ENCODE results near the gene NEK8.
"Not testable (repeated sequence)": the region's sequence is repeated elsewhere in the genome, so short reads cannot be mapped to it uniquely, and the experiment has no call there.

NEK8 gene

GRCh38 chr17:28710861-28711722 lies 17.5 kb upstream of the NEK8 start:
- peak; percentile 85 for DNase-seq

DNA sequence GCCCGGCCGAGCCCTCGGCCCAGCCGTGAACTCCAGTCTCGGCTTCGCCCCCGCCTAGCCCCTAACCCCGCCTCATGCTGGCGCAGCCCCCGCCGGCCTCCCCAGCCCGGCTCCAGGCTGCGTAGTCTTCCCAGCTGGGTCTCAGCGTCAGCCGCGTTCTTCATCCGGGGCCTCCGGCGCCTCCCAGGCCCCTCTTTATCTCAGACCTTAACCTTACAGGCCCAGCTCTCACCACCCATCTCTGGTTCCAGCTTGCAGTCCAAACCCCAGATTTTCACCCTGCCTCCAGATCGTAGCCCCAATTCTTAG lies 16.9 kb upstream of the NEK8 start, which contains the start of gene PROCA1:
Gene PROCA1, minus strand, starts transcription at position 166 of the 309 bp plus-strand sequence. CDS start 228 bp downstream, outside the sequence.
- no peak for DNase-seq

DNA sequence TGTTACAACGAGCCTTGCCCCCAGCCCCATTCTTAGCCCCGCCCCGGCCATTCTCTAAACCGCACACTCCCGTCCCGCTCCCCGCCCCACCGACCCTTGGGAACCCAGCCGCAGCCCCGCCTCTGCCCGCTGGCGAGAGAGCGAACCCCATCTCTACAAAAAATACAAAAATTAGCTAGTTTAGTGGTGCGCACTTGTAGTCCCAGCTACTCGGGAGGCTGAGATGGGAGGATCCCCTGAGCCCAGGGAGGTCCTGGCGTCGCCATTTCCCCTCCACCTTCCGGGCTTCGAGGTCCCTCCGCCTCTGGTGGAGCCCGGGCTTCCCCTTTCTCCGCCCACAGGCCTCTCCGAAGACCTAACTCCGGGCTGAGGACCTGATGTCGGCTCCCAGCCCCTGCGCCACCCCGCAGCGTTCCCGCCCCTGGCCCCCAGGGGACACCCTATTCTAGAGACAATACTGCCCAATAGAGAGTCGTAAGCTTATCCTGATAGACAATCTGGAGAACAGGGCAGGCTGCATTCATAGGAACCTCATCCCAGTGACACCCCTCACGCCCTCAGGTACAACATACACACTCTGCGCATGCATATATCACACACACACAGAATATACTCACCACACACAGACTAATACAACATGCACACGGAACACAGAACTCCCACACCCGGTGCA lies 16.4 kb upstream of the NEK8 start:
- DNase-seq = peak; percentile 42

- DNase-seq = no peak
These were observed 15.7 kb upstream of the NEK8 start for GRCh38 chr17:28712705-28713415.

- DNase-seq = no peak
These were observed 14.3 kb upstream of the NEK8 start for GRCh38 chr17:28714281-28714680.

- no peak for DNase-seq
These were observed 13.4 kb upstream of the NEK8 start for GRCh38 chr17:28715217-28715616.

DNA sequence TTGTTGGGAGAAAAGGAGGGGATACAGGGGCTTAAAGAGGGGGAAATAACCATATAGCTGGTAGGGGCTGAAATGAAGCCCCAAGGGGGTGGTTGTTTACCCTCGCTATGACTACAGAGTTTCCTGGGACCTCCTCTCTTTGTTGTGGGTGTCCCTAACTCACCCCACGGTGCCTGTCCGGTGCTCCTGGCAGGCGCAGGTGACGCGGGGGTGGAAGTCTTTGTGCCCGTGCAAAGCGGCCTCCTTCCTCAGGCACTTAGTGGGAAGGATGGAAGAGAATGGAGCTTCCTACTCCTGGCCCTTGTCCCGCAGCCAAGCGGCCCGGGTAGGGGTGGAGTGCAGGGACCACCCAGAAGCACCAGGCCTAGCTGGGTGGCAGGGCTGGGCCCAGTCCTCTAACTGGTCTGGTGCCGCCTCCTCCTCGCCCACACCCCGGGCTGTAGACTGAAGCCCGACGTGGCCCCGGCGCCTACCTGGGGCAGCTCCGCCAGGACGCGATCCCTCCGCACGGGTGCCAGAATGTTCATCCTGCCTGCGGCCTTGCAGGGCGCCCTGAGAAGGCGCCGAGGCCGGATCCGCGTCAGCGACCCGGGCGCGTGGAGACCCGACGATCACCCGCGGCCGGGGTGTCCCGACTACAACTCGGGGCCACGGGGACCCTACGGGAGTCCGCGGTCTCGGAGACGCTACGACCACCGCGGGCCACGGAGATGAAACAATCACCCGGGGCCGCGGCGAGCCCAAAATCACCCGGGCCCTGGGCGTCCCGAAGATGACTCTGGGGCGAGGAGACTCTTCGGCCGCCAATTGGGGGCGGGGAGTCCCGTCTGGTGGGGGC lies 11.6 kb upstream of the NEK8 start:
- DNase-seq = no peak

- DNase-seq = peak; percentile 30
These were observed 10.8 kb upstream of the NEK8 start, which contains the start of gene RAB34 for GRCh38 chr17:28717578-28718332. Gene RAB34, minus strand, starts transcription at chr17:28717868. Its CDS starts 602 bp downstream, at chr17:28717266.

DNA sequence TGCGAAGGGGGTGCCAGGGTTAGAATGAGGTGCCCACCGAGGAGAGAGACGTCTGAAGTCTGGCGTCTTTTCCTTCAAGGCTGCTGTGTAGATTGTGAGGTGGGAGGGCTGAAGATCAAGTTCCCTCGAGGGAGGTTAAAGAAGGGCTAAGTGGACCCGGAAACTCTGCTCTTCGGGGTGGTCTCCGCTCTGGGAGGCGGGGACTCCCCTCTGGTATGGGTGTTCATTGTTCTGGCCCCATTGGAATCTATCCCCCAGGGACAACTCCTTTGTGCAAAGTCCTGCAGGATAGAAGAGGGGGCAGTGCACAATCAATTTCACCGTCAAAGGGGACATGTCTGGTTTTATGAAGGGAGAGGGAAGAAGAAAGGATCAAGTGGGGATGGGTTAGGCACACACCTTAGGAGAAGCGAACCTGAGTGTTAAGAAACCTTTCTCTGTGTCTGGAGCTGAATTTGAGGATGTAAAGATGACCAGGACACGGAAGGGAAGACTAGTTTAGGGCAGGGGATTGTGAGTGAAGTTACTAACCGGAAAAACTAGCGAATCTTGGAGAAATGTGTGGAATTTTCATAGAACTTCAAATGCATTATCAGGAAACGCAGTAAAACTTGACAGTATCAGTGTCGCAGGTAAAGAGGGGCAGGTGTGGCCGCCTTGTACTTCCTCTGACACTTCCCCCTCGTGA lies 10.1 kb upstream of the NEK8 start:
- no peak for DNase-seq

- DNase-seq = no peak
These were observed 9.6 kb upstream of the NEK8 start for GRCh38 chr17:28719021-28719433.

GRCh38 chr17:28720247-28720996 lies 8.2 kb upstream of the NEK8 start:
- DNase-seq = no peak

DNA sequence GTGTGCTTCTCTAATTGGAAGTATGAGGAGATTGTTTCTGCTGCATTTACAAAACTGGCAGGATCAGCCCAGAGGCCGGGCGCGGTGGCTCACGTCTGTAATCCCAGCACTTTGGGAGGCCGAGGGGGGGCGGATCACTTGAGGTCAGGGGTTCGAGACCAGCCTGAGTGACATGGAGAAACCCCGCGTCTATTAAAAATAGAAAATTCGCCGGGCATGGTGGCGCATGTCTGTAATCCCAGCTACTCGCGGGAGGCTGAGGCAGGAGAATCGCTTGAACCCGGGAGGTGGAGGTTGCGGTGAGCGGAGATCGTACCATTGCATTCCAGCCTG lies 7.6 kb upstream of the NEK8 start:
- not testable (repeated sequence) for DNase-seq

GRCh38 chr17:28722417-28723158 lies 6.0 kb upstream of the NEK8 start:
- no peak for DNase-seq

GRCh38 chr17:28723159-28723835 lies 5.3 kb upstream of the NEK8 start:
- no peak for DNase-seq

GRCh38 chr17:28723836-28724499 lies 4.6 kb upstream of the NEK8 start:
- not testable (repeated sequence) for DNase-seq

DNA sequence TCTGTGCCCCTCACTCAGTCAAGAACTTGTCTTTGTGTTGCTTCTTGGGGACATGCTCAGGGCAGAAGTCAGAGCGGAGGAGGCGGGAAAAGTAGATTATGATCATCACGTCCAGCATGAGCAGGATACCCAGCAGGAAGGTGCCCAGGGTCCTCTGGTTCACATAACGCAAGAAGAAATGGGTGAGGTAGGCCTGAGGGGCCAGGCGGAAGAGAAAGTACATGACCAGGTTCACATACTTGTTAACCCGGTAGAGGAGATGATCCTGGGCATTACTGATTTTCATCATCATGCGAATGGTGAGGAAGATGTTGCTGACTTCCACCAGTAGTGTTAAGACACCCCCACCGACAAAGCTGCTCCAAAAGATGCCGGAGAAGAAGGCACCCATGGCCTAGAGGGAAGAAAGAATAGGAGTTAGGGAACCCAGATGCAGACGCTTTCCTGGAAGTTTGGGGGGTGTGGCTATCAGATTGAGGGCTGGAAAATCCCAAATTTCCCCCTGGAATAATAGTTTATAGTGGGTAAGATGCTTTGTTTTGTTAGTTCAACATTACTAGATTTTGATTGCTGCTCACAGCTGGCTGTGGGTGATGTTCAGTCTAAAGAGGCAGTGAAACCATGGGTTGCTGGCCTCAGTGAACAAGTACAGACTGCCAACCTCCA lies 4.0 kb upstream of the NEK8 start:
- no peak for DNase-seq

GRCh38 chr17:28725166-28725659 lies 3.4 kb upstream of the NEK8 start:
- no peak for DNase-seq
